ENCODE results near the gene EPS15.
"Not testable (repeated sequence)": the region's sequence is repeated elsewhere in the genome, so short reads cannot be mapped to it uniquely, and the experiment has no call there.

The EPS15 gene

DNA sequence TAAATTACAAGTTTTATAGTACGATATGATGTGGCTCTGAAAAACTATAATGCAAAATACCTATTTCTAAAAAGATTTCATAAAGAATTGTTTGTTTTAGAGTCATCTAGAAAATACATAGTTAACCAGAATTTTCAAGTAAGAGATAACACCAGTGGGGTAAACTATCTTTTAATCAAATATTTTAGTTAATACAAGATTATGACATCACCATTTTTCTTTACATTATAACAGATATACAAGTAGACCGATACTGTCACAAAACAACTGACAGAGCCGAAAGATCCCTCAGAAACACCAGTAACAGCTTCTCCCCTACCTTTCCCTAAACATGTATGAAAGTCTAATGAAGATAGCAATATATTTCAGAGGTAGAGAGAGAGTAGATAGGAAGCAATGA is 54.2 kb downstream of the EPS15 start:
- no peak for DNase-seq

GRCh38 chr1:51463561-51463960 is 55.5 kb downstream of the EPS15 start:
- no peak for DNase-seq

- DNase-seq, result not testable (repeated sequence)
Measured at GRCh38 chr1:51462289-51462688, 56.8 kb downstream of the EPS15 start.

DNA sequence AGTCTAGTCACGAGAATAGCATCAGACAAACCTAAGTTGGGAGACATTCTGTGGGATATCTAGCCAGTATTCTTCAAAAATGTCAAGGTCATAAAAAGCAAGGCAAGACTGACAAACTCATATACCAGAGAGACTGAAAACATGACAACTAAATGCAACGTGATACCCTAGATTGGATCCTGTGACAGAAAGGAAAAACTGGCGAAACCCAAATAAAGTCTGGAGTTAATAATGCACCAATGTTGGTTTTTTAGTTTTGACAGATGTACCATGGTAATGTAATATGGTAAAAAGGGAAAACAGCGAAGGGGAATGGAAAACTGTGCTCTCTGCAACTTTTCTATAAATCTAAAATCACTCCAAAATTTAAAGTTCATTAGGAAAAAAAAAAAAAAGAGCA is 64.5 kb downstream of the EPS15 start:
- DNase-seq, result no peak

DNA sequence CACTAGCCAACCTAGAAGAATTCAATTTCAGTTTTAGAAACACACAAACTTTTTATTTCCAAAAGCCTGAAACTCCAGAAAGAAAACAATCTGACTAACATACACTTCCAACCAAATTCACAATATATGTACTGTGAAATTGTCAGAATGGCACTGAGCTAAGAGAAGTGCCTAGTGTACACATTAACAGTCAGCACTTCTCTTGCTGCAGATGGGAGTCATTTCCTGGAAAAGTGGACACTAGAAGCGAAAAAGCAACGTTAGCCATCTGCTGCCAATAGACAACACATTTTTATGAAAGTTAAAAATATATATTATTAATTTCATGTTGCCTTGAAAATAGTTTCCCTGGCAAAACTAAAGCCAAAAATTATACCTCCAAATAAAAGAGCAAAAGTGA is 66.1 kb downstream of the EPS15 start:
- DNase-seq, result peak; percentile 31 to 60

- not testable (repeated sequence) for DNase-seq
Measured at GRCh38 chr1:51448844-51449454, 70.1 kb downstream of the EPS15 start.

- DNase-seq, result no peak
Measured at GRCh38 chr1:51445351-51446090, 73.5 kb downstream of the EPS15 start.

GRCh38 chr1:51444534-51445192 is 74.4 kb downstream of the EPS15 start:
- DNase-seq, result no peak

DNA sequence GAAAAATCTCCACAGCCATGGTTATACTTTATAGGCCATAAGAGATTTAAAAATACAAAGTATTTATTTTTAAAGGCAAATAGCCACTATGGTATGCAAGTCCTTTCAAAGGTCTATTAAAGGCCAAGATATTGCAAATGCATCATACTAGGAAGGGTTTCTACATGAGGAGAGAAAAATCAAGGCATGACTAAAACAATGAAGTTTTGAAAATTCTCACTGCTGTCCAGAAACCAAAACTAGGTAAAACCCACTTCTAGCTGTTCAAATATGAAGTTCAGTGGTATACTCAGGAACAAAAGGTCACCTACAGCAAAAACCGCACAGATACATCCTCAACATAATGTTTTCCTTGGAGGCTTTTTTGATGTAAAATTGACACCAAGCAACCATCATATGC is 75.0 kb downstream of the EPS15 start:
- no peak for DNase-seq

DNA sequence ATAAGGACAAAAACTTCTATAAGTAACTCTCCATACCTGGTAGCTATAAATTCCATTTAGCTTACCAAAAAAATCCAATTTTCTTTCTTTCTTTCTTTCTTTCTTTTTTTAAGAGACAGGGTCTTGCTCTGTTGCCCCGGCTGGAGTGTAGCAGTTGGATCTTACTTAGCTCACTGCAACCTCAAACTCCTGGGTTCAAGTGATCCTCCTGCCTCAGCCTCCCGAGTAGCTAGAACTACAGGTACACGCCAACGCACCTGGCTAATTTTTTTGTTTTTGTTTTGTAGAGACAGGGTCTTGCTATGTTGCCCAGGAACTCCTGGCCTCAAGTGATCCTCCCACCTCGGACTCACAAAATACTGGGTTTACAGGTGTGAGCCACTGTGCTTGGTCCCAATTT is 75.5 kb downstream of the EPS15 start:
- DNase-seq, result no peak

DNA sequence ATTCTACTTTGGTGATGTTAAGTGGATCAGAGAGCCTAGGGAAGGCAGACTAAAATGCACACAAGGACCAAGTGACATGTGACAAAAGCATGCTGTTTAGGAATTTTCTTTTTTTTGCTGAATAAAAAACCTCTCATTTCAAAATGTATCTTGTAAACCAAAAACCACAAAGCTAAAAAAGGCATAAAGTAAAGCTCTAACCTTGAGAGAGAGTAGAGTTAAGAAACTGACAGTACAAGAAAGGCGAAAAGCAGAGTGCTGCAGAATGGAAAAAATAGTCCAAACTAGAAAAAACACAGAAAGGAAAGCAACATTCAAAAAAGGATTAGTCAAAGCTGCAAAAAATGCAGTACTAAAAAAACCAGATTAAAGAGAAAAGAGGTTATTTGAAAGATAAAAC is 76.5 kb downstream of the EPS15 start:
- no peak for DNase-seq

DNA sequence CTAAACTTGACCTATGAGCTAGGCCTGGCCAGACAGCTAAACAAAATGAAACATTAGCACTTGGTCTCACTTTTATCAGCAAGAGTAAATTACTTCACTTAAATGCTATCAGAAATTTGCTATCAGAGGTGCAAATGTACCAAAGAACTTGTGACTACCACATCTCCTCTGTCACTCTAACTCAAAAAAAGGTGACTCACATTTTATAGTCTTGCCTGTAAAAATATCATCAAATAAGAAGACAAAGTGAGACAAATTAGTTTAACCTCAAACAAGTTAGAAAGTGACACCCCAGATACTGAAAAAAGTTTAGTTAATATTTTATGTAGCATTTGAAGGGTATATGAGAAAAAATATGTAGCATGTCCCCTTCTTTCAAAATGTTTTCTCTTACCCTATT is 76.9 kb downstream of the EPS15 start:
- DNase-seq, result no peak

GRCh38 chr1:51439895-51440294 is 79.2 kb downstream of the EPS15 start:
- DNase-seq, result no peak

- no peak for DNase-seq
Measured at GRCh38 chr1:51439053-51439452, 80.0 kb downstream of the EPS15 start.

DNA sequence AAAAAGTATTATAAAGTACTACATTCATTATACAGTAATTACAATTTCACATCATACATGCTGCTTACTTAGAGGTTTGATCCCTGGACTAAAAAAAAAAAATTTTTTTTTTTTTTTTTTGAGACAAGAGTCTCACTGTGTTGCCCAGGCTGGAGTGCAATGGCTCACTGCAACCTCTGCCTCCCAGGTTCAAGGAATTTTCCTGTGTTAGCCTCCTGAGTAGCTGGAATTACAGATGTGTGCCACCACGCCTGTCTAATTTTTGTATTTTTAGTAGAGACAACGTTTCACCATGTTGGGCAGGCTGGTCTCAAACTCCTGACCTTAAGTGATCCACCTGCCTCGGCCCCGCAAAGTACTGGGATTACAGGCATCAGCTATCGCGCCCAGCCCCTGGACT is 81.7 kb downstream of the EPS15 start:
- DNase-seq, result not testable (repeated sequence)

GRCh38 chr1:51435878-51436277 is 83.2 kb downstream of the EPS15 start:
- no peak for DNase-seq

GRCh38 chr1:51433972-51434510 is 85.0 kb downstream of the EPS15 start:
- no peak for DNase-seq

DNA sequence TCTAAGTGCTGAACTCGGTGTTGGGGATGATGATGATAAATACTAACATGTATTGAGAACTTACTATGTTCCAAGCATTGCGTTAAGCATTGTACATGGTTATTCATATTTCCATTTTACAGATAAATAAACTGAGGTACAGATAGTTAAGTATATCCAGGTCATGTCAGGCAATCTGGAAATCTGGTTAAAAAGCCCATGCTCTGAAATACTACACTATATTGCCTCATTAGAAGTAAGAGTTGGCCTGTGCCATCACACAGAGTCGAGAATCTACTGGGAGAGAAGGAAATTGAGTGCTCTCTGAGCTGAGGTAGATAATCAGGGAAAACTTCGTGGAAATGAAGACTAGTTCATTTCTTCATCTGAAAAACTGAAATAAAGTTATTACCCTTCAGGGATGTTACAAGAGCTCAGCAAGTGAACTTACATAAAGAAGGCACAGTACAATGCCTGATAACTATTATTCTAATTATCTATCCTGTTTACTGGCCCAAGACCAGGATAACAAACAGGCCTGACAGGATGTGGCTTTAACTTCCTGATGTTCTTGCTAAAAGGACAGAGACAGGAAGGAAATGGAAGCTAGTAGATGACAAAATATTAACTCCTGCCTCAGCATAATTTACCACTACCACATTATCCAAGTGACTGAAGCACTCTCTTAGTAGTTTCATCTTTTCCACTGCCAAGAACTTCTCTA is 85.6 kb downstream of the EPS15 start:
- DNase-seq, result no peak

GRCh38 chr1:51432146-51432545 is 86.9 kb downstream of the EPS15 start:
- no peak for DNase-seq

DNA sequence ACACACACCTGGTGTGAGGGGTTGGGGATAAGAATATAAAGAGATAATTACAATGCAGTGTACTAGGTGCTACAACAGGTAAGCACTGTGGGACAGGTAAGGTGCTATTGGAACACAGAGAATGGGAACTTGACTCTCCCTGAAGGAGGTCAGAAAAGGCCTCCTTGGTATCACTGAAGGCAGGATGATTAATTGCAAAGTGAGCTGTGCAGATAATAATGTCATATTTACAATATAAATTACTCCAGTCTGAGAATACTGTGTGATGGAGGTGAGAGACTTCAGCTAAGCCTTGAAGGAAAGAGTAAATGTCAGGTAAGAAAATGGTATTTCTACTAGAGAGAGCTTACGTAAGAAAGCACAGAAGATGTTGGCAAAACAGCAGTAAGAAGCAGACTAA is 91.6 kb downstream of the EPS15 start:
- no peak for DNase-seq

DNA sequence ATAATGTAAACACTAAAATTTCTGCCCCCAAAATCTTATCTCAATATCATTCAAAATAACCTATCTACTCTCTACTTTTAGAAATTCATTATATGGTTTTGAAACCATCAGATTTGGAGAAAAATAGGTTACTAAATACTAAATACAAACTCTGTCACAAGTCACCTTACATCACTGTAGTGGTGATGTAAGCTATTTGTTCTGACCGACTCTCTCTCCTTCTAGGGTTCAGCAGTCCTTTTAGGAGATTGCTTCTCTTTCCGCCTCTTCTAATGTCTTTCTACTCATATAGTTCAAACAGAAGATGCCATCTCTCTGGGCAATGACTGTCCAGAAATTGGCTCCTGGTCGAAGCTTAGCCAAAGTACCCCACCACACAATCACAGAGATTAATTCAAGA is 93.1 kb downstream of the EPS15 start:
- no peak for DNase-seq

DNA sequence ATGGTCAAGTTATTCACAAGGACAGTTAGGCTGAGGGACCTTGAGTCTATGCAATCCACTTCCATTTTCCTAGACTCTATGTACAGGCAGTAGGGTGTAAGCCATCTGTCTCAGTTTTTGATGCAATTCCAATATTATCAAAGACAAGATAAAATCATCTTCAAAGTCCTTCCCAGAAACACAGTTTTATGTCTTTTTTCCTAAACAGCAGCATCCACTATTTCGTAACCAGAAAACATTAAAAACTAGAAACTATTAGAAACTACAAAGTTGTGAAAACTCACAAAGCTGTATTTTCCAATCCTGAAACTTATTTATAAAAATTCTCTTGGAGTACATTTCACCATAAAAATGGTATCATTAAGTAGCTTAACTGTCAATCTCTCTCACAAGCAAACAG is 93.8 kb downstream of the EPS15 start:
- no peak for DNase-seq

DNA sequence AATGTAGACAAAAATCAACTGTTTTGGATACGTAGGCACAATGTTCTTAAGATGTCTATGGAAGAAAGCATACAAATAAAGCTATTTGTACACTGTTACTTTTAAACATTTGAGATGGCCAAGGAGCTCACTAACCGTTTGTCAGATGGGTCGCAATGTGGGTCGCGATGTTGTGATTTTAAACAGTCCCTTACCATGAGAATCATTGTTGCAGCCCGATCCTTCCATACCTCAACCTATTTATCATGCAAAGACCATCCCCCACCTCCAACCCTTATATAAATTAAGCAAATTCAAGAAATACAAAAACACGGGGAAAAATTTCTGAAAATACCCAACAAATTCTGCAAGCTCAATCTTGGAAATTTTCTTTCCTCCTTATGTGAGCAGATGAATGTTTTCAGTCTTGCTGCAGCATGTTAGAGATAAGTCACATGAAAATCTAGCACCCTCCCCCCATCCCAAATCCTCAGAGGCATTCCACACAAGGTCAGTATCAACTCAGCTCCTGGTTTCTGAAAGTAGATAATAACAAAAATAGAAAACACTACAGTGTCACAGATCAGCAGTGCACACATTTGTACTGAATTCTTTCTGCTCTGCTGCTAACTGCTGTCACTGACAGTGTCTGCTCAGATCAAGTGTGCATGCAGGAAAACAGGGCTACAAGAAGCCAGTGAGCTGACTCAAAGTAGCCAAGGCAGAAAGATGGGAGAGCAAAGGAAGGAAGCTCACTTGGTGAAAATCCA is 95.8 kb downstream of the EPS15 start:
- no peak for DNase-seq

Data from SHP77 (cell line).